HG03097 (cell line): ENCODE measurements around the gene WDR93.
"Not testable (repeated sequence)": the region's sequence is repeated elsewhere in the genome, so short reads cannot be mapped to it uniquely, and the experiment has no call there.

Source experiments
- ATAC-seq: cut with Tn5 transposase; IDR thresholded peaks from one replicate; pipeline ENCODE4 v1.9.1; 2021; ENCODE audit not compliant: unreplicated experiment, low FRiP score

WDR93 gene

DNA sequence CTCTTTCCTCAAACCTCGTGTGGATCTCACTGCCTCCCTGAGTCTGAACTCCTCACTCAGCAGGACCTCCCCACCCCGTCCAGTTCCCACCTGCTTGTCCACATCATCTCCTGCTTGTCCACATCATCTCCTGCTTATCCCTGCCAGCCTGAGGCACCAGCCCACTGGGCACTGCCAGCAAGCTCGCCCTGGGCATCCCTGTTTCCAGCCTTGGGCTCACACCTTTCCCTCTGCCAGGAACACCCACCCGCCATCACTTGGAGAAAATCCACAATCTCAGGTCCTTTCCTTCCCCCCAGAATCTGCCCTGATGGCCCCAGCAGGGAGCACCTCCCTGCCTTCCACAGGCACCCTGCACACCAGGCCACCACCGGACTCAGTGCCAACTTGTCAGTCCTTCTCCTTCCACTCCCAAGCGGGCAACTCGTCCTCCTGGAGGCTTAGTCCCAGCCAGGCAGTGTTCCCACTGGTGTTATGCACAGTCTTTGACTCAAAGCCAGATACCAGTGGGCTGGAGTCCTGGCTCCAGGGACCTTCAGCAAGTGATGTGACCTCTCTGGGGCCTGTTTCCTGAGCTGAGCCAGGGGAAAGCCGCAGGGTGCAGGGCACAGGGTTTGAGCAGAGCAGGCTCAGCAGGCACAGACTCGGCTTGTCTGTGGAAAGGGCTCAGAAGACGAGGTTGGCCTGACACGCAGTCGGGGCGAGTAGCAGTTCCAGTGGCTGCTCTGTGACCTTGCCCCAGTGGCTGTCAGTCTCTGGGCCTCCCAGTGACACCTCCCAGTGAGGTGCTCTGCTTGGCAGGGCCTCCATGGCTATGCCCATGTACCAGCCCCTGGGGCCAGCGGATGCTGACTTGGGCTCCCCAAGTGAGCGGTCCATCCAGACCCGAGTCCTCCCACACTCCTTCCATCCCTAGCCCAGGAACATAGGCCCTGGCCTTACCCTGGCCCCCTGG lies 76.0 kb downstream of the WDR93 start:
- ATAC-seq, result no peak

GRCh38 chr15:89767411-89767915 lies 76.9 kb downstream of the WDR93 start:
- no peak for ATAC-seq

GRCh38 chr15:89768071-89768500 lies 77.5 kb downstream of the WDR93 start:
- no peak for ATAC-seq

DNA sequence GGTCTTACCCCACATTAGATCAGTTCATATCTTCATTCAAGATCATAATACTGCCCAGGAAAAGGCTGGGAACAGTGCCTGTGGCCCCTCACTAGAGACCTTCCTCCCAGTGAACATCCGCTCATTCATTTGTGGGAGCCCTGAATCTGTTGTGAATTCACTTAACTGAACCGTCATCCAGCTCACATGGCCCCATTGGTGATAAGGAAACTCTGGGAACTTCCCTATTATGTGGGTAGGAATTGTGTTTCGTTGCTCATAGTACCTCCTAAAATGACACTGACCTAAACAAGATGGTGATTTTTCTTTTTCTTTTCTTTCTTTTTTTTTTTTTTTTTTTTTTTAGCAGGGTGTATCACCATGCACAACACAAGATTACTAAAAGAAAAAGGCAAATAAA lies 78.8 kb downstream of the WDR93 start:
- ATAC-seq, result no peak

GRCh38 chr15:89770041-89770440 lies 79.4 kb downstream of the WDR93 start:
- ATAC-seq, result no peak

DNA sequence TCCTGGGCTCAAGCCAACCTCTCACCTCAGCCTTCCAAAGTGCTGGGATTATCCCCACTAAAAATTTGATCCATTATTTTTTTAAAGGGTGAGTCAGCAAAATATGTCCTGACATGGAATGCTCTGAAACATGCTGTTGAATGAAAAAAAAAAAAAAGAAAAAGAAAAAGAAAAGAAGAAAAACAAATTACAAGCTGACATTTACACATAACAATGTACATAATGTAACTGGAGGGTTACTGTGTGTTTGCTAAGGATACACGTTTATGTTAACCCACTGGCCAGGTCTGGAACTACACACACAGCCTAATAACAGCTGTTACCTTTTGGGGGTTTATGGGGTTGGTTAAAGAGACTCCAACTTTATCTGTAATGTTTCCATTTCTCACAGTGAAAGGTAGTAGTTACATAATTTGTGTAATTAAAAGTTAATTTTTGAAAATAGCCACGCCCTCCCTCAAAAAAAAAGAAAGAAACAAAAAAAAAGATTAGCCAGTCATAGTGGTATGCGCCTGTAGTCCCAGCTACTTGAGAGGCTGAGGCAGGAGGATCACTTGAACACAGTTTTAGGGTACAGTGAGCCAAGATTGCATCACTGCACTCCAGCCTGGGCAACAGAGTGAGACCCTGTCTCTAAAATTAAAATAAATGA lies 82.4 kb downstream of the WDR93 start:
- no peak for ATAC-seq

- no peak for ATAC-seq
These were observed 83.9 kb downstream of the WDR93 start for GRCh38 chr15:89774492-89774891.

GRCh38 chr15:89775815-89776214 lies 85.2 kb downstream of the WDR93 start:
- no peak for ATAC-seq

- no peak for ATAC-seq
These were observed 85.9 kb downstream of the WDR93 start, which contains the start of gene MESP2 for GRCh38 chr15:89776274-89777072. MESP2 (plus strand) TSS chr15:89776332; CDS start chr15:89776358, 26 bp downstream.

DNA sequence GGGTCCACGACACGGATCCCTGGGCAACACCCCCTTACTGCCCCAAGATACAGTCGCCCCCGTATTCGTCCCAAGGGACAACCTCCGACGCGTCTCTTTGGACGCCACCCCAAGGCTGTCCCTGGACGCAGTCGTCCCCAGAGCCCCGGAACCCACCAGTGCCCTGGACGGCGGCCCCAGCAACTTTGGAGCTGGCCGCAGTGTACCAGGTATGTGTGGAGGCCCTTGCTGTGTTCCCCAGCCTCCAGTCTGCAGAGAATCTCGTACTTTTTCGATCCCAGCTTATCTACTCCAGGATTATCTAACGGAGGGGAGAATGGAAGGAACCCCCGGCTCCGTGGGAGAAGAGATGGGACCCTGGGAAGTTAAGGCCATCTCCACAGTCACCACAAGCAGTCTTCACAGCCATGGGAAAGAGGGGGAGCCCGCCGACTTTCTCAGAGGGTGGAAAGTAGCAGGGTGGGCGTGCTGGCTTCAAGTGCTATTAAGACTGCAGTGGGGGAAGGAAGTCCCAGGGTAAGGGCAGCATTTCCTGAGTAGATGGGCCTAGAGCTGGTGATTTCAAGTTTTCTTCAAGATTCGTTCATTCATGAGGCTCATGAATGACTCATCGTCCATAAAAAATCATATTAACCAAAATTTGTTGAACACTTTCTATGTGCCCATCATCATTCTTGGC lies 86.6 kb downstream of the WDR93 start:
- no peak for ATAC-seq

DNA sequence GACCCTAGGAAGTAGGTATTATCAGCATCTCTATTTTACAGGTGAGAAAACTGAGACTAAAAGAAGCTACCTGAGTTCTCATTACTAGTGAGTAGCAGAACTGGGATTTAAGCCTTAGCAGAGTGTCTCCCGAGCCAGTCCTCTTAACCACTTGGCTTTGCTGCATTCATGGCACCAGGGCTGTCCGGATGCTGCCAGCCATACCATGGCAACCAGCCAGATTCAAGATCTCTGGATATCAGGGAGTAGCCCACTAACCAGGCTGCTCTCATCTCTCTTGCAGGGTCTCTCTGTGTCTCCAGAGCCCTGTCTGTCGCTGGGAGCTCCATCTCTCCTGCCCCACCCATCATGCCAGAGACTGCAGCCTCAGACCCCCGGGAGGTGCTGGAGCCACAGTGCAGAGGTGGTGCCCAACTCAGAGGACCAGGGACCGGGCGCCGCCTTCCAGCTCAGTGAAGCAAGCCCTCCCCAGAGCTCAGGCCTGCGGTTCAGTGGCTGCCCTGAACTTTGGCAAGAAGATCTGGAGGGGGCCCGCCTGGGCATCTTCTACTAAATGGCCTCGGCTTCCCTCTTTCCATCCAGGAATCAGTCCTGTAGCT lies 87.3 kb downstream of the WDR93 start:
- ATAC-seq, result no peak

DNA sequence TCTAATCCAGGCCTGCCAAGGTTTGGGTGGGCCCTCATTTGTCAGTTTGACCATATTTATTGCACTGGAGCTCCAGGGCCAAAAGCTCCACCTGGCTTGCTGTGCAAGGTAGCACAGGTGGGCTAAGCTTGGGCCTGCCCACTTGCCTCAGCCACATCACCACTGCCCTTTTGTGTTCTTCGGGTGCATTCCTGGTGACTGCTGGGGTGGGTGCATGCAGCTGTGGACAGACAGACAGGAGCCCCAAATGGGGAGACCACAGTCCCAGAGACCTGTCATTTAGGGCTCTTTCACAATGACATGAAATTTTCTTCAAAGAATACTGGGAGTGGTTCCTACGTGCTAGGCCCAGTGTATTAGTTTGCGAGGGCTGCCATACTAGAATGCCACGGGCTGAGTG lies 88.2 kb downstream of the WDR93 start:
- no peak for ATAC-seq

GRCh38 chr15:89780601-89781000 lies 90.0 kb downstream of the WDR93 start:
- no peak for ATAC-seq

DNA sequence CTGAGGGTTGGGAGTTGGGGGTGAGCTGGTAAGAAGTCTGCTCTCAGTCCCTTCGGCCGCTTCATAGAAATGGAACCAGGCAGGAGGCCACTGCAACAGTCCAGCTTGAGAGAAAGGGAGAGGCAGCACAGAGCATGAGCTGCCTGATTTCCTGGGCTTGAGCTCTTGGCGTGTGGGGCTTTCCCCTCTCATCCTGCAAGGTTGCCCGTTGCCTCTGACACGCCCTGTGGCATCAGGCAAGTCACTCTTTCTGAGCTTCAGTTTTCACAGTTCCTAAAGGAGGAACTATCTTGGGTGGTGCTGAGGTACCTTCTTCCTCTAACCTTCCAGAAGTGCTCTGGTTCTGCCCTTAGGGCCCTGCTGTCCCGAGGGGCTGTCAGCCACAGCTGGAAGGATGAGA lies 90.4 kb downstream of the WDR93 start:
- ATAC-seq, result no peak

DNA sequence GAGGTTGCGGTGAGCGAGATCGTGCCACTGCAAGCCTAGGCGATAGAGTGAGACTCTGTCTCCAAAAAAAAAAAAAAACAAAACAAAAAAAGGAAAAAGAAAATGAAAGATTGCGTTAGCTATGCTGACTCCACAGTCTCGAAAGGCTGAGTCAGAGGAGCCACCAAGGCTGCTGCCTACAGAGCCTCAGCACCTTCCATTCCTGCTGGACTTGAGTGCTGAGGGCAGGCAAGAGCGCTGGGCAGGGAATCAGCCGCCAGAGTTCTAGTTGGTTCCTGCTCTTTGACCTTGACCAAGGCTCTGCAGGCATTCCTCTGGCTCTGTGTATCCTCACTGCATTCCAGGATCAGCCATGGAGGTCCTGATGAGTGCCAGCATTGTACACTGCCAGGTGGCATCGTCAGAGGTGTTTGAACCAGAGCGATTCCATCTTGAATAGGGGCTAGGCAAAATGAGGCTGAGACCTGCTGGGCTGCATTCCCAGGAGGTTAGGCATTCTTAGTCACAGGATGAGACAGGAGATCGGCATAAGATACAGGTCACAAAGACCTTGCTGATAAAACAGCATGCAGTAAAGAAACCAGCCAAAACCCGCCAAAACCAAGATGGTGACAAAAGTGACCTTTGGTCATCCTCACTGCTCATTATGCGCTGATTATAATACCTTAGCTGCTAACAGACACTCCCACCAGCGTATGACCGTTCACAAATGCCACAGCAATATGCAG lies 91.4 kb downstream of the WDR93 start:
- ATAC-seq, result no peak

DNA sequence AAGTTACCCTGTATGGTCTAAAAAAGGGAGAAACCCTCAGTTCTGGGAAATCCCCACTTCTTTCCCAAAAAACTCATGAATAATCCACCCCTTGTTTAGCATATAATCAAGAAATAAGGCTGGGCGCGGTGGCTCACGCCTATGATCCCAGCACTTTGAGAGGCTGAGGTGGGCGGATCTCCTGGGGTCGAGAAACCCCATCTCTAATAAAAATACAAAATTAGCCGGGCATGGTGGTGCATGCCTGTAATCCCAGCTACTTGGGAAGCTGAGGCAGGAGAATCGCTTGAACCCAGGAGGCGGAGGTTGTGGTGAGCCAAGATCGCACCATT lies 92.0 kb downstream of the WDR93 start:
- ATAC-seq, result not testable (repeated sequence)

- ATAC-seq, result no peak
These were observed 92.7 kb downstream of the WDR93 start for GRCh38 chr15:89783111-89783860.

DNA sequence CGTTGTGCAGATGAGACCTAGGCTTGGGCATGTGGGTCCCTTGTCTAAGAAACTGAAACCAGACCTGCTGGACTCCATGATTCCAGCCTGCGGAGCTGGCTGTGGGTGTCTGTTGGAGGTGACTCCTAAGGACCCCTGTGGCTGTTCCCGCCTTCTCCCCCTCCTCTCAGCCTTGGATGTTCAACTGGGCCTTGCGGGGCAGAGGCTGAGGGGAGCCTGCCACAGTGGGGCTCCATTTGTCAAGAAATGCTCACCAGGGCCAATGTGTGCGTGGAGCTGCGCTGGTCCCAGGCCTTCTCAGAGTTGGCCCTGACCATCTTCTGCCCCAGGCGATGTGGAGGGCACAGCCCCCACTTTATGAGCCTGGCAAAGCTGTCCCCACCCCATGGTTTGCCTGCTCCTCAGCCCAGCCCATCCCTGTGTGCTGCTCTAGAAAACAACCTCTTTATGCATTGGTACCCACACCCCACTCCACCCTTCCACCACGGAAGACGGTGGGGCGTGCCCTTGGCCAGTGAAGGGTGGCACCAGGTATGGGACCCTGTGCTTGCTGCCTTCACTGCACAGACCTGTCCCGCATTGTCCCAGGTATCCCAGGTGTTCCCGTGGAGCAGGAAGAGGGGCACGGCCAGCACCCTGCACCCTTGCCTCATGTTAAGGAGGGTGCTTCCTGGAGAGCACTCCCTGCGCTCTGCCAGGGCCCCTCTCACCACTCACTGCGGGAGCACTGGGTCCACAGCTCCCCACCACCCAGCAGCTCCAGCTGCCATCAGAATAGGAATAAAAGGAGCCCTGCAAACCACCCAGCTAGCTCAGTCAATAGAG lies 93.5 kb downstream of the WDR93 start:
- no peak for ATAC-seq
